ENCODE data around the gene PRSS8. TPM values are rescaled to one million over a fixed set of nuclear protein-coding genes. Genes with fewer than 3 reads are reported as not detected.
A peak's percentile ranks its signal among the peaks of the same experiment; 100 is the strongest.

PRSS8 gene
- total RNA-seq, 1 donor from 2014 or later: 26.0 TPM

GRCh38 chr16:31109622-31110021 lies 25.9 kb downstream of the PRSS8 start:
- Histone ChIP-seq H3K27ac (no peak overlapping the region), H3K27me3 (no peaks in the 10 kb centered on the region), H3K4me3 (no peak overlapping the region), H3K4me1 (peaks cover 25% of the 10 kb centered on the region), H3K36me3 (peaks cover 0 to 32% of the 10 kb centered on the region in 2 donors), H3K9me3 (no peaks in the 10 kb centered on the region)
- DNase-seq (ENCODE audit: extremely low spot score in 2 of 2): no peak
- no peak for TF ChIP-seq CTCF (IDR thresholded peaks at IDR 0.05)
- no peak for TF ChIP-seq POLR2AphosphoS5 (IDR thresholded peaks at IDR 0.05; ENCODE audit: insufficient read depth in 1 of 2, low read depth in 1 of 2)
- no peak for TF ChIP-seq POLR2A (IDR thresholded peaks at IDR 0.05)
- intact Hi-C loops (cut with DNase I): no loop called here

- TF ChIP-seq POLR2A (IDR thresholded peaks at IDR 0.05) (no peak), POLR2AphosphoS5 (IDR thresholded peaks at IDR 0.05; ENCODE audit: insufficient read depth in 1 of 2, low read depth in 1 of 2) (no peak), CTCF (IDR thresholded peaks at IDR 0.05) (no peak)
- Histone ChIP-seq H3K27me3 (no peaks in the 10 kb centered on the region), H3K9me3 (no peaks in the 10 kb centered on the region), H3K27ac (peak overlapping the region; percentile 93), H3K4me3 (peak overlapping the region; percentile 87 to 93), H3K4me1 (peaks cover 25% of the 10 kb centered on the region), H3K36me3 (peaks cover 0 to 32% of the 10 kb centered on the region in 2 donors)
- no peak for DNase-seq (ENCODE audit: extremely low spot score in 2 of 2)
- intact Hi-C loops (cut with DNase I): no loop called here
Measured at GRCh38 chr16:31108794-31109558, 26.6 kb downstream of the PRSS8 start.

DNA sequence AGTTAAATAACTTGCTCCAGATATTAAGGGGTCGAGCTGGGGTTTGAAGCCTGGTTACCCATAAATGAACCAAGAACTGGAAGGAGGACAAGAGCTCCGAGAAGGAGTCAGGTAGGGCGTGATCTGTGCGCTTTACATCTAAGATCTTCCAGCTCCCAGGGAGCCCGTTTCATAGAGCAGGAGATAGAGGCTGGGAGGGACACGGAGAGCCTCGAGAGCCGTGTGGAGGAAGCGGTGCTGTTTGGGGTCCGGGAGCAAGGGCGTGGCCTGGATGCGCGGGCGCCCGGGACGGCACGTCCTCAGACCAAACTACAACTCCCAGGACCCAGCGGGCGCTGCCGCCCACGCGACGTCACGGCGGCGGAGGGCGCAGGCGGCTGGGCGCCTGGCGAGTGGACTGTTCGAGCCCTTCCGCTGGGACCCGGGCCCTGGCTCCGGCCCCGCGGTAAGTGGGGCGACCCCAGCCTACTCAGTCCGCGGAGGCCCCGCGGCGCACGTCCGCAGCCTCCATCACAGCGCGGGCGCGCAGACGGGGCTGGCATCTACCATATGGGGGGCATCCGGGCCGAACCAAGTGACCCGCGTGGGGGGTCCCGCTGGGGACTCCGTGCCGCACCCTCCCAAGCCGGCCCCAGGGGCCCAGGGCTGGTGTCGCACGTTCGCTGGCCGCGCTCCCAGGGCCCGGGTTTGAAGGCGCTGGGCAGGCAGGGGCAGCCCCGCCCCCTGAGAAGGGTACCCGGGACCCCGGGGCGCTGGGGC lies 27.3 kb downstream of the PRSS8 start, which contains the start of gene BCKDK:
Gene BCKDK (plus strand): TSS at position 352 of the 759 bp plus-strand sequence. CDS start 838 bp downstream, outside the sequence.
- TF ChIP-seq POLR2AphosphoS5 (IDR thresholded peaks at IDR 0.05; ENCODE audit: insufficient read depth in 1 of 2, low read depth in 1 of 2) (peak in 1 of 2 donors; percentile 64), CTCF (IDR thresholded peaks at IDR 0.05) (no peak), POLR2A (IDR thresholded peaks at IDR 0.05) (peak in 1 of 2 donors; percentile 45)
- Histone ChIP-seq H3K4me3 (peak within 1 kb of the TSS; percentile 87 to 93), H3K36me3 (peaks cover 0 to 32% of the 10 kb centered on the region in 2 donors), H3K4me1 (peaks cover 25% of the 10 kb centered on the region), H3K27me3 (no peaks in the 10 kb centered on the region), H3K9me3 (no peaks in the 10 kb centered on the region), H3K27ac (peak within 1 kb of the TSS; percentile 93)
- intact Hi-C loops (cut with DNase I): no loop called here
- no peak for DNase-seq (ENCODE audit: extremely low spot score in 2 of 2)

- no peak for DNase-seq (ENCODE audit: extremely low spot score in 2 of 2)
- Histone ChIP-seq H3K36me3 (peaks cover 0 to 31% of the 10 kb centered on the region in 2 donors), H3K27me3 (no peaks in the 10 kb centered on the region), H3K9me3 (no peaks in the 10 kb centered on the region), H3K27ac (no peak overlapping the region), H3K4me1 (peaks cover 25% of the 10 kb centered on the region), H3K4me3 (no peak overlapping the region)
- intact Hi-C loops (cut with DNase I): no loop called here
- TF ChIP-seq POLR2AphosphoS5 (IDR thresholded peaks at IDR 0.05; ENCODE audit: insufficient read depth in 1 of 2, low read depth in 1 of 2) (no peak), POLR2A (IDR thresholded peaks at IDR 0.05) (no peak)
Measured at GRCh38 chr16:31107465-31107867, 28.1 kb downstream of the PRSS8 start.

DNA sequence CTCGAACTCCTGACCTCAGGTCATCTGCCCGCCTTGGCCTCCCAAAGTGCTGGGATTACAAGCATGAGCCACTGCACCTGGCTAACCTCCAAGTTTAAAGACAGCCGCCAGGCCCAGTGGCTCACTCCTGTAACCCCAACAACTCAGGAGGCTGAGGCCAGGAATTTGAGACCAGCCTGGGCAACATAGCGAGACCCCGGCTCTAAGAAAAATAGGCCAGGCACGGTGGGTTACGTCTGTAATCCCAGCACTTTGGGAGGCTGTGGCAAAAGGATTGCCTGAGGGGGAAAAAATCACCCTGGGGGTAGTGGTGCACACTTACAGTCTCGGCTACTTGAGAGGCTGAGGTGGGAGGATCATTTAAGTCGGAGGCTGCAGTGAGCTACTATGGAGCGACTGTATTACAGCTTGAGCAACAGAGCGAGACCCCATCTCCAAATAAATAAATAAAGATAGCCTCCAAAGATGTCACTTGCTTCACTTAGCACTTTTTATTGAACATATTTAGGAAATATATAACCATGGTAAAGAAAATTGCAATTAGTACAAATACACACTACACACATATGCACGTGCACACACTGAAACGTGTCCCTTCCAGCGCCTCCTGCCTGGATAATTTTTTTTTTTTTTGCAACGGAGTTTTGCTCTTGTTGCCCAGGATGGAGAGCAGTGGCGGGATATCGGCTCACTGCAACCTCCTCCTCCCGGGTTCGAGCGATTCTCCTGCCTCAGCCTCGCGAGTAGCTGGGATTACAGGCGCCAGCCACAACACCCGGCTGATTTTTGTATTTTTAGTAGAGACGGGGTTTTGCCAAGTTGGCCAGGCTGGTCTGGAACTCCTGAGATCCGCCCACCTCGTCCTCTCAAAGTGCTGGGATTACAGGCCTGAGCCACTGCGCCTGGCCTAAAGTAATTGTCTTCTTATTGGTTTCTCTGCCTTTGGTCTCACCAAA lies 28.7 kb downstream of the PRSS8 start:
- TF ChIP-seq POLR2A (IDR thresholded peaks at IDR 0.05) (no peak), POLR2AphosphoS5 (IDR thresholded peaks at IDR 0.05; ENCODE audit: insufficient read depth in 1 of 2, low read depth in 1 of 2) (no peak), CTCF (IDR thresholded peaks at IDR 0.05) (no peak)
- Histone ChIP-seq H3K9me3 (no peaks in the 10 kb centered on the region), H3K4me1 (peaks cover 25% of the 10 kb centered on the region), H3K4me3 (no peak overlapping the region), H3K36me3 (peaks cover 0 to 25% of the 10 kb centered on the region in 2 donors), H3K27ac (no peak overlapping the region), H3K27me3 (no peaks in the 10 kb centered on the region)
- intact Hi-C loops (cut with DNase I): no loop called here
- DNase-seq (ENCODE audit: extremely low spot score in 2 of 2): no peak

All from vagina (tissue), 2 donors.